MM.1S (cell line): Measurements from ENCODE around the gene TMEM272.

Source experiments
- EZH2 ChIP-seq: fragments of 300-600 bp; sonication (generic); optimal IDR thresholded peaks from 2 replicates; pipeline ENCODE3; 2017; ENCODE audit warnings: low read depth, mild to moderate bottlenecking, antibody characterized with exemption, low read length, mixed read lengths
- EZH2phosphoT487 ChIP-seq: fragments of 300-600 bp; sonication (generic); IDR thresholded peaks from 2 replicates; pipeline ENCODE4 v1.6.1; 2018; ENCODE audit warnings: antibody characterized with exemption, low read length
- TF ChIP-seq, protein P1 (sequence below): fragments of 300-600 bp; sonication (generic); IDR thresholded peaks from 2 replicates; pipeline ENCODE4 v1.5.1; 2016; ENCODE audit warnings: antibody characterized with exemption, low read length, mixed read lengths

GRCh38 chr13:51781246-51782022, 63.5 kb downstream of the TMEM272 start:
- TF ChIP-seq EZH2 (no peak), EZH2phosphoT487 (no peak)
- TF ChIP-seq, protein P1, sequence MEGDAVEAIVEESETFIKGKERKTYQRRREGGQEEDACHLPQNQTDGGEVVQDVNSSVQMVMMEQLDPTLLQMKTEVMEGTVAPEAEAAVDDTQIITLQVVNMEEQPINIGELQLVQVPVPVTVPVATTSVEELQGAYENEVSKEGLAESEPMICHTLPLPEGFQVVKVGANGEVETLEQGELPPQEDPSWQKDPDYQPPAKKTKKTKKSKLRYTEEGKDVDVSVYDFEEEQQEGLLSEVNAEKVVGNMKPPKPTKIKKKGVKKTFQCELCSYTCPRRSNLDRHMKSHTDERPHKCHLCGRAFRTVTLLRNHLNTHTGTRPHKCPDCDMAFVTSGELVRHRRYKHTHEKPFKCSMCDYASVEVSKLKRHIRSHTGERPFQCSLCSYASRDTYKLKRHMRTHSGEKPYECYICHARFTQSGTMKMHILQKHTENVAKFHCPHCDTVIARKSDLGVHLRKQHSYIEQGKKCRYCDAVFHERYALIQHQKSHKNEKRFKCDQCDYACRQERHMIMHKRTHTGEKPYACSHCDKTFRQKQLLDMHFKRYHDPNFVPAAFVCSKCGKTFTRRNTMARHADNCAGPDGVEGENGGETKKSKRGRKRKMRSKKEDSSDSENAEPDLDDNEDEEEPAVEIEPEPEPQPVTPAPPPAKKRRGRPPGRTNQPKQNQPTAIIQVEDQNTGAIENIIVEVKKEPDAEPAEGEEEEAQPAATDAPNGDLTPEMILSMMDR: 0 out of 2 replicates have a peak, but pooled peaks have one; percentile 13
